Stimulated activated naive B cell treated with anti-CD40 and anti-IgM and Interleukin-4, amounts not matched to agents 10 μg/mL and 1 μg/mL and 100 μg/mL, for 72 hours (primary cell): Measurements from ENCODE around the gene PDK4.

Experiments used
- ATAC-seq, 2 donors: fragments of 150-1000 bp; cut with Tn5 transposase; replicated peaks; 2 replicates each; pipeline ENCODE4 v1.10.0; 2021; ENCODE audit warnings: moderate library complexity in 1 of 2
- DNase-seq: peaks from one replicate; pipeline ENCODE4 v3.0.0; 2021
- H3K27ac Mint-ChIP-seq: one replicate; pipeline ENCODE4 v1.8.0; 2022; ENCODE audit warnings: mild to moderate bottlenecking, mixed read lengths
- H3K27me3 Mint-ChIP-seq, 2 donors: one replicate each; pipeline ENCODE4 v1.8.0; 2022; ENCODE audit warnings: mixed read lengths in 2 of 2
- H3K36me3 Mint-ChIP-seq, 2 donors: one replicate each; pipeline ENCODE4 v1.8.0; 2022; ENCODE audit warnings: mixed read lengths in 2 of 2, mild to moderate bottlenecking in 1 of 2
- H3K4me1 Mint-ChIP-seq, 2 donors: one replicate each; pipeline ENCODE4 v1.8.0; 2022; ENCODE audit warnings: mixed read lengths in 2 of 2, mild to moderate bottlenecking in 1 of 2
- H3K4me3 Mint-ChIP-seq, 2 donors: one replicate each; pipeline ENCODE4 v1.8.0; 2022; ENCODE audit warnings: mild to moderate bottlenecking in 2 of 2, mixed read lengths in 2 of 2, moderate library complexity in 1 of 2
- H3K9me3 Mint-ChIP-seq, 2 donors: one replicate each; pipeline ENCODE4 v1.8.0; 2022; ENCODE audit warnings: mixed read lengths in 2 of 2, mild to moderate bottlenecking in 1 of 2

The PDK4 gene

DNA sequence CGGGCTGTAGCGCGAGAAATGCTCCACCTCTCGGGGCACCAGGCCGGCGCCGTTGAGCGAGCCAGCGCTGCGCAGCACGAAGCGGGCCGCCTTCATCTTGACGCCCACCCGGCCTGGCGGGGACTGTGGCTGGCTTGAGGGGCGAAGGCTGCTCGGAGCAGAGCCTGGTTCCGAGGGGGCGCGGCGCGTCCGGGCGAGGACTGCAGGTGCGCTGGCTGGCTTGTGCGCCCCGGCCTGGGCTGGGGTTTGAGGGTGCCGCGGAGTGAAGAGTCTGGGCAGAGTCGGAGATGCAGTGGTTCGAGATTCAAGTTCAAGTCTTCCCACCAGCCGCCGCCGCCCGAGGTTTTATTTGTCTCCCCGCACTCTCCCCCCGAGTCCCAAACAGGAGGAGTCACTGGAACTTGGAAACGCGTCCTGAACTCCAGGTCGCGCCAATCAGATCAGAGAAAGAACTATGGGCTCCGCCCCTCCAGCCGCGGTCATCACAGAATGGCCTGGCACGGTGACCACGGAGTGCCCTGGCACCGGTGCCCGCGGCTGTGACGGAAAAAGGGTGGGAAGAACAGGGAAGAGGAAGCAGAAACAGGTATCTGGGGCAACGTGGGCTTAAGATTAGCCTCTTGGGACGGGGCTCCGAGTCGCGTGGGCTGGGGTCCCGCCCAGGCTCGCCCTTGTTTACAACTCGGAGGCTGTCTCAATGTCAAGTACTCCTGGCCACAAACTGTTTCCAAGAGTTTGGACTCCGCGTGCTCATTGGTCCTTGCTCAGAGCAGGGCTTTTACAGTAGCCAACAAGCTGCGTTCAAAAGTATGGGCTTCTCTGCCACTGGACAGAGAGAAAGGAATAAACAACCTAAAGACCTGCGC lies at the start of gene PDK4:
TSS of gene PDK4 (minus strand) at position 319 of the 866 bp plus-strand sequence. CDS start at position 96, 223 bp downstream.
- Mint-ChIP-seq H3K36me3 (no peaks in the 10 kb centered on the region), H3K4me1 (peaks cover 8 to 28% of the 10 kb centered on the region in 2 donors), H3K4me3 (peak within 1 kb of the TSS; percentile 91), H3K27ac (peak within 1 kb of the TSS; percentile 79), H3K27me3 (no peaks in the 10 kb centered on the region), H3K9me3 (no peaks in the 10 kb centered on the region)
- peak; percentile 21 for DNase-seq
- ATAC-seq = peak; percentile 88 to 90

DNA sequence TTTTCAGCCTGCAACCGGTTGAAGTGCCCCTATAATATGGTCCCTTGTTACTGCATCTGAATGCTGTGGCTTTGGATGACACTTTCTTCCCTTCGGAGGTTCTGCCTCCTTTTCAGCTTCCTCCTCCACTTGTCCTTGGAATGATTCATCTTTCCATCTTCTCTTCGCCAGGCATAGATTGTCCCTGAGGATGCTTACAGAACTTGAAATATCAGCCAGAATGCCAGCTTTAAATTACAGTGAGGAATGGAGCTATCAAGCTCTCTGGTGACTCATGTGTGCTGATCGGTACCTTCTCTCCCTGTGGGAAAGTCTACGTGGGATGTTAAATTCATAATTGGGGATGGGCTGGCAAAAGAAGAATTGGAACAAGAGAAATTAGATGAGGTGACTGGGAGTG lies 45.9 kb upstream of the PDK4 start:
- no peak for ATAC-seq
- no peaks in the 10 kb centered on the region for H3K4me1 Mint-ChIP-seq
- H3K4me3 Mint-ChIP-seq = no peak overlapping the region
- DNase-seq = no peak
- H3K36me3 Mint-ChIP-seq = no peaks in the 10 kb centered on the region
- no peak overlapping the region for H3K27ac Mint-ChIP-seq
- H3K9me3 Mint-ChIP-seq = no peaks in the 10 kb centered on the region
- peaks cover 0 to under 1% of the 10 kb centered on the region in 2 donors for H3K27me3 Mint-ChIP-seq

DNA sequence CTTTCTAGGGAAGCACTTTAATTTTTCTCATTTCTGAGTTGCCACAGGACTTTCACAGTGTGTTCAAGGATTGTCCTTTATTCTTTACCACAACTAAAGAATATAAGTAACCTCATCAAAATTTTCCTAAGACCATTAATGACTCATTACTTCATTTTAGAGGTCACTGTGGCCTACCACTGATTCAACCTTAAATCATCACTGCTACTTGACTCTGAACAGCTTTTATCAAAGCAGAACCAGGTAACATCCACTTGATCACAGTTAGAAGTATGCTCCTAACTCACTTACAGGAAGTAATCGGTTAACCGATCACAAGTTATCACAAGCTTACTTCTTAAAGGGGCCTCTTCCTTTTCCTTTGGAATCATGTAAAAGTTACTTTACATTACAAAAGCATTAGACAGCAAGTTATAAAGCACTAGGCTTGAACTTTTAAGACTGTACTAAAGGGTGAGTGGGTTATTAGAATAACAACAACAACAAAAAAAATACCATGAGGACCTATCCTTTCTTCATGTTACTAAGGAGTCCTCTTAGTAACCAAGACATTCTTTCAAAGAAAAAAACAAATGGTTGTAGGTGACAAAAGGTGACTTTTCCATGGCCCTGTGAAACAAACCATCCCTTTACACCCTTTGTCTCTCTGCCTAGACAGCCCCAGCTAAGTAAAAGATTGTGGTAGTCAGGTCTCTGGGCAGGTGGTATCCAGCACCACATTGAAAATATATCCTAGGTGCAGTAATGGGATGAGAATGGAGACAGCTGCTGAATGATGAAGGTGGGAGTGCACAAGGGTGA lies 40.0 kb upstream of the PDK4 start:
- H3K27me3 Mint-ChIP-seq = no peaks in the 10 kb centered on the region
- H3K4me1 Mint-ChIP-seq = peaks cover 4 to 10% of the 10 kb centered on the region in 2 donors
- ATAC-seq (peak; percentile 93 to 96), DNase-seq (no peak)
- H3K36me3 Mint-ChIP-seq = no peaks in the 10 kb centered on the region
- no peak overlapping the region for H3K27ac Mint-ChIP-seq
- H3K9me3 Mint-ChIP-seq = no peaks in the 10 kb centered on the region
- H3K4me3 Mint-ChIP-seq = no peak overlapping the region

DNA sequence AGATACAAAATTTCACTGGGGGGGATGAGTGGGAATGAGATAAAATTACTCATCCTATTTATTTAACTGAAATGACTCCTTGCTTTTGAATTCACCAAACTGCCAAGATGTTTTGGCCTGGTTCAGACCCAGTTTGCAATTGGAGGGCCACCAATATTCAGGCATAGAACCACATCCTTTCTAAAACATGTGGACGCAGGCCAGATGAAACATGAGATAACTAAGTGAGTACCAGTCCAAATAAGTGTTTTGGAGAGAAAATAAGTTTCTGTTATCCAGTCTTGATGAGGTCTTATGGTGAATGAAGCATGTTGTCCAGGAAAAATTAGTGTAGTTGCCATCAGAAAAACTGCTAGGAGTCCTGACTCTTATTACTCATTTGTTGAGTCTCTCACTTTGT lies 36.3 kb upstream of the PDK4 start:
- Mint-ChIP-seq H3K9me3 (no peaks in the 10 kb centered on the region), H3K36me3 (no peaks in the 10 kb centered on the region), H3K4me1 (peaks cover 4 to 10% of the 10 kb centered on the region in 2 donors), H3K4me3 (no peak overlapping the region), H3K27ac (no peak overlapping the region), H3K27me3 (no peaks in the 10 kb centered on the region)
- DNase-seq (no peak), ATAC-seq (no peak)

DNA sequence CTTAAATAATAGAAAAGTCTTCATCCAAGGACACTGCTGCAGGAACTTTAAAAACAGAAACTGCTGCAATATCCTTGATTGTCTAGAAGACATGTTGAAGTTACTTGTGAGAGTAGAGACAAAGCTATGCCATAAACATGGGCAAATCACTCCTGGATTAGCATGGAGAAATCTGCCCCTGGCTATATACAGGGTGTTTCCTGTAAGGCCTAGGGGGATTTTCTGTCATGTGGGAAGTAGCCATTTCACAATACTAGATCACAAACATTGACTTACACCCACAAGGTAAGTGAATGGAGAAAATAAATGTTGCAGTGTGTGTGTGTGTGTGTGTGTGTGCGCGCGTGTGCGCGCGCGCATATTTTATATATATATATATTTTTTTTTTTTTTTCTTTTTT lies 35.2 kb upstream of the PDK4 start:
- Mint-ChIP-seq H3K4me1 (peaks cover 4 to 7% of the 10 kb centered on the region in 2 donors), H3K4me3 (no peak overlapping the region), H3K27me3 (no peaks in the 10 kb centered on the region), H3K9me3 (no peaks in the 10 kb centered on the region), H3K36me3 (no peaks in the 10 kb centered on the region), H3K27ac (no peak overlapping the region)
- ATAC-seq (no peak), DNase-seq (no peak)

DNA sequence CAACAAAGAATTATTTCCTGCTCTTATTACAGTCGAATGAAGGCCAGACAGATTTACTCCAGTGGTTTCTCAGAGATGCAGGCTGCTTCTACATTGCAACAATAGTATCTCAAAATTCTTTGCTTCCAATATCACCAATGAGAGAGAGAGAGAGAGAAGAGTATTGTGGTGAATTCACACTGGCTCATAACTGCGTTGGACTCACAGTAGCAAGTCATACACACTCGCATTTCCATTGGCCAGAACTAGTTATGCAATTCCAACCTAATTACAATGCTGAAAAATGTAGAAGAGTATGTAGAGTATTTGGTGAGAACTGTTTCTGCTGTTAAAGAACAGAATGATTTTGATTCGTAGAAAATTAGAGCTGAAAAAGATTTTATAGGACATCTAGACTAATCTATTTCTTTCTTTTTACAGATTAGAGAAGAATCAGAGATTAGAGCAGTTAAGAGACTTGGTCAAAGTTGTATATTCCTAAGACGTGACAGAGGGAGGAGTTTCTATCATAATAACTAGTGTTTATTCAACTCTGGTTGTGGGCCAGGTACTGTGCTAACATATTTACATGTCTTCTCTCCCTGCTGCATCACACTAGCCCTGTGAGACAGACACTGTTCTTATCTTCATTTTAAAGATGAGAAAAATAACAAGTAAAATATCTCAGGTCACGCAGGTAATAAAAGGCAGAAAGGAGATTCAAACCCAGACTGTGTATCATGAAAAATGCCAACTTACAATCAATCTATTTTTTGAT lies 34.6 kb upstream of the PDK4 start:
- no peaks in the 10 kb centered on the region for H3K36me3 Mint-ChIP-seq
- H3K4me3 Mint-ChIP-seq = no peak overlapping the region
- H3K27ac Mint-ChIP-seq = no peak overlapping the region
- H3K9me3 Mint-ChIP-seq = no peaks in the 10 kb centered on the region
- no peaks in the 10 kb centered on the region for H3K27me3 Mint-ChIP-seq
- H3K4me1 Mint-ChIP-seq = peaks cover 0 to under 1% of the 10 kb centered on the region in 2 donors
- no peak for DNase-seq
- no peak for ATAC-seq

DNA sequence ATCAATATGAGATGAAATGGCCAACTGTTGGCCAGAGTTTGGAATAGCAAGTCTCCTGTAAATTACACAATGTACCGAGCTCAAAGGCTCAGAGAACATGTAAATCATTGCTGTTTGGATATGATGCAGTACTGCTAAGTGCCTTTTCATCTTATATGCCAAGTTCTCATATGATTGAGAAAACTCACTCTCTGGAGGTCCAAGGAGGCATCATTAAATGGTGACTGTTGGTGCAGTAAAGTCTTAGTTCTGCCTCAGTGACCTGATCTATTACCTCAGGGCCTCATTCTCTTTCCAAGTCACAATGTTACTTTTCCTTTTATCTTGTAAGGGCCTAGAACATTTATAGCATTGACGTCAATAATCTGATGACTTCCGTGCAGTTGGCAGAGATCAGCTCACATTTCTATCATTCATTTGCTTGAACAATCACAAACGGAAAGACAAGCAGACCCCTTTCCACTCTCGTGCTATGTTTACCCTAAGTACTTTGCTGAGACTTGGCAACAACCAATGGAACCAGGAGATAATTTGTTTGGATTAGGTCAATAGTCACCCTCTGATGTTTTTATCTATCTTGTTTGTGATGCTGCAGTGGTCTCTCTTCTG lies 32.6 kb upstream of the PDK4 start:
- Mint-ChIP-seq H3K4me3 (no peak overlapping the region), H3K36me3 (no peaks in the 10 kb centered on the region), H3K27me3 (no peaks in the 10 kb centered on the region), H3K9me3 (peaks cover 0 to 1% of the 10 kb centered on the region in 2 donors), H3K4me1 (no peaks in the 10 kb centered on the region), H3K27ac (no peak overlapping the region)
- no peak for ATAC-seq
- DNase-seq = no peak

DNA sequence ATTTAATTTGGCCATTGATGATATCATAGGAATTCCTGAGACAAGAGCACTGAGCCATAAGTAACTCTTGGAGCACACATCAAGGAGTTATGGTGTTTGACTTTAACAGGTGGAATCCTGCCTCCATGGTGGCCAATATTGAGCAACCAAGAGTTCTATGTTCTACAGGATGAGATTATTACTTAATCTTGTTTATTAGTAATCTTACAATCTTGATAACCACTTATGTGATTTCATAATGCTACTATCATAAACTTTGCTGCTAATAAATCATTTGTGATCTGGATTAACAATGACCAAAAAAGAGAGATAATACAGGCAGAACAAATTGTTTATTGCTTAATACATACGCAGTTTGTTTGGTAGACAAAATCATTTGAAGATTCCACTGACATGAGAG lies 27.5 kb upstream of the PDK4 start:
- no peak overlapping the region for H3K27ac Mint-ChIP-seq
- peaks cover 0 to 4% of the 10 kb centered on the region in 2 donors for H3K27me3 Mint-ChIP-seq
- H3K9me3 Mint-ChIP-seq = peaks cover 0 to 1% of the 10 kb centered on the region in 2 donors
- ATAC-seq = no peak
- H3K4me1 Mint-ChIP-seq = peaks cover 0 to 5% of the 10 kb centered on the region in 2 donors
- no peak for DNase-seq
- H3K4me3 Mint-ChIP-seq = no peak overlapping the region
- no peaks in the 10 kb centered on the region for H3K36me3 Mint-ChIP-seq

DNA sequence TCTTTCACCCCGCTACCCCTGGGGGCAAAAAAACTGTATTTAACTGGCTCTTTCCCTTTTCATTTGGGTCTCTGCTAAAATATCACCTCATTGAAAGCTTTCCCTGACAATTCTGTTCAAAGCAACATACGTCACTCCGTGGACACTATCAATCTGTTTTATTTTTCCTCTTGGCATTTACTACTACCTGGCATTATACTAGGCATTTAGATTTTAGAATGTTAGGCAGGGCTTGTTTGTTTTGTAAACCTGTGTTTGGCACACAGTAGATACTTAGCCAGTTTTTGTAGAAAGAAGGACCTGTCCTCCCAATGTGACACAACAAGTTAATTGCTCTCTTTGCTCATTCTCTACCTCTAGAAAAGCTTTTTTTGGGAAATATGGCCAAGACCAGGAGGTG lies 26.5 kb upstream of the PDK4 start:
- DNase-seq (no peak), ATAC-seq (no peak)
- no peak overlapping the region for H3K4me3 Mint-ChIP-seq
- H3K27me3 Mint-ChIP-seq = peaks cover 0 to 4% of the 10 kb centered on the region in 2 donors
- H3K27ac Mint-ChIP-seq = no peak overlapping the region
- H3K9me3 Mint-ChIP-seq = peaks cover 0 to 1% of the 10 kb centered on the region in 2 donors
- peaks cover 4 to 10% of the 10 kb centered on the region in 2 donors for H3K4me1 Mint-ChIP-seq
- no peaks in the 10 kb centered on the region for H3K36me3 Mint-ChIP-seq

DNA sequence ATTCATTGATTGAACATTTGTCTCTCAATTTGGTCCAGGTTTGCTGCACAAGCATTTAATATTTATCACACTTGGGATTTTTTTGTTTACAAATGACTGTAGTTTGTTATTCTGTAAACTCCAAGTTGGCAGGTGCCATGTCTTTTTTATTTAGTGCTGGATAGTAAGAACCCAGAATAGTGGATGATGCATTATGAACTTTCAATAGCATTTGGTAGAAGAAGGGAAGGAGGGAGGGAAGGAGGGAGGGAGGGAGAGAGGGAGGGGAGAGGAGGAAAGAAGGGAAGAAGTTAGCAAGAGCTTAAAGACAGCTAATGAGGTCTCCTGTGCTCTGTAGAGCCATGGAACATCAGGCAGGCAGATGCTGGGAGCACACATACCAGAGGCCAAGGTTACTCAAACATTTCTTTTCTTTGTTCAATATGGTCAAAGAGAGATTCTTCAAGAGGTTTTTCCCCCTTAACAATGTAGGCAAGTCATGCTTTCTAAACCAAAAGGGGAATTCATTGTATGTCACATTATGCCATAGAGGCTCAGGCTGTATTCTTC lies 25.8 kb upstream of the PDK4 start:
- Mint-ChIP-seq H3K4me3 (no peak overlapping the region), H3K9me3 (peaks cover 0 to 1% of the 10 kb centered on the region in 2 donors), H3K36me3 (no peaks in the 10 kb centered on the region), H3K4me1 (peaks cover 4 to 14% of the 10 kb centered on the region in 2 donors), H3K27ac (no peak overlapping the region), H3K27me3 (peaks cover 0 to 4% of the 10 kb centered on the region in 2 donors)
- DNase-seq (no peak), ATAC-seq (no peak)

DNA sequence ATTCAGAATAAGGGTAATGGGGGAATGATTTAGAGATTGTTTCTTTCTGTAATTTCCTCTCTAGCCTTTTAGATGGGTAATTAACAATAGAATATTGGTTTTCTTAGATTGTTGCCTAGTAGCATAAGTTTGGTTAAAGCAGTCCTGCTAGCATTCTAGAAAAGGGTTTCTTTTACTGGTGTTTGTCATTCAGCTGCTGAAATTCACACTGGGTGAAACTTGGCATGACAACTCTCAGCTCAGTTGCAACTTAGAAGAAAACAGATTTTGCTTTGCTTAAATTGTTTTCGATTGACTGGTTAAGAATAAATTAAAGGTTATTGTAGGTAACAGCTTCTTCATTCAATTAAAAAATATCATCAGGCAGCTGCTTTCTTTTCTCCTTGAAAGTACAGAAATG lies 25.1 kb upstream of the PDK4 start:
- Mint-ChIP-seq H3K4me1 (peaks cover 4 to 14% of the 10 kb centered on the region in 2 donors), H3K9me3 (peaks cover 0 to 1% of the 10 kb centered on the region in 2 donors), H3K27me3 (peaks cover 0 to 4% of the 10 kb centered on the region in 2 donors)

DNA sequence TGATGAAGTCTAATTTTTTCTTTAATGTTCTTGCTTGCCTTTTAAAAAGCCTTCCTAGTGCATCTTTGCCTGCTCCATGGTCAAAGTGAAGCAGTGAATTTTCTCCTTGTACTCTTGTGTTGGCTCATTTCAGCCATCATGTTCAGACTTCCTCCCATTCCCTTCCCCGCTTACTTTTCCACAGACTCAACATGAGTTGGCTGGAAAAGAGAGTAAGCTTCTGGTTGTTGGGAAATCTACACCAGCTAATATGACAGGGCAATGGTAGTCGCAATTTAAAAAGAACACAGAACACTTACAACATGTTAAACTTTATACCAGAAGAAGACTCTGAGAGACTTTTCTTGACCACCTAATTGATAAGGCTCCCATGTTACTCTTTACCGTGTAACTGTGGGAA lies 24.3 kb upstream of the PDK4 start:
- H3K27me3 Mint-ChIP-seq = peaks cover 4 to 5% of the 10 kb centered on the region in 2 donors
- ATAC-seq = no peak
- H3K27ac Mint-ChIP-seq = no peak overlapping the region

More for the DNA sequence above, 25.1 kb upstream of the PDK4 start:
- no peak for ATAC-seq
- Mint-ChIP-seq H3K36me3 (no peaks in the 10 kb centered on the region), H3K4me3 (no peak overlapping the region), H3K27ac (no peak overlapping the region)
- no peak for DNase-seq

DNA sequence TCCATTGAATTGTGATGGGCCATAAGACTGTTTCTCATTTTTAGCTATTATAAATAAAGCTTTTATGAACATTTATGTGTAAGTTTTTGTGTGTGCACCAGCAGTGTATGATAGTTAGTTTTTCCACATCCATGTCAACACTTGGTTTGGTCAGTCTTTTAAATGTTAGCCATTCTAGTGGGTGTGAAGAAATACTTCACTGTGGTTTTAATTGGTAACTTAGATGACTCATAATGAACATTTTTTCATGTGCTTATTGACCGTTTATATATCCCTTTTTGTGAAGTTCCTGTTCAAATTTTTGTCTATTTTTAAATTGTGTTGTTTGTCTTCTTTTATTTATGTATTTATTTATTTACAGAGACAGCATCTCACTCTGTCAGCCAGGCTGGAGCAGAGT lies 23.6 kb upstream of the PDK4 start:
- Mint-ChIP-seq H3K36me3 (peaks cover 0 to 8% of the 10 kb centered on the region in 2 donors), H3K27ac (no peak overlapping the region), H3K27me3 (peaks cover 4 to 5% of the 10 kb centered on the region in 2 donors), H3K4me1 (peaks cover 4 to 14% of the 10 kb centered on the region in 2 donors), H3K4me3 (no peak overlapping the region), H3K9me3 (peaks cover 0 to 5% of the 10 kb centered on the region in 2 donors)
- no peak for ATAC-seq
- no peak for DNase-seq

More for the DNA sequence above, 24.3 kb upstream of the PDK4 start:
- Mint-ChIP-seq H3K4me1 (peaks cover 4 to 14% of the 10 kb centered on the region in 2 donors), H3K36me3 (peaks cover 0 to 3% of the 10 kb centered on the region in 2 donors), H3K9me3 (peaks cover 0 to 1% of the 10 kb centered on the region in 2 donors), H3K4me3 (no peak overlapping the region)
- DNase-seq = no peak
